Fibroblast of skin of abdomen (primary cell): ENCODE measurements around the gene LGALS4.
"Not testable (repeated sequence)": the region's sequence is repeated elsewhere in the genome, so short reads cannot be mapped to it uniquely, and the experiment has no call there.

Source experiments
- DNase-seq: peaks from one replicate; pipeline ENCODE4 v3.0.0-alpha.2; 2013

LGALS4 gene

GRCh38 chr19:38842439-38843174, 29.9 kb upstream of the LGALS4 start:
- DNase-seq: no peak

GRCh38 chr19:38841787-38842438, 29.2 kb upstream of the LGALS4 start:
- DNase-seq: no peak

- no peak for DNase-seq
Observed at GRCh38 chr19:38841180-38841766, 28.5 kb upstream of the LGALS4 start.

- DNase-seq: no peak
Observed at GRCh38 chr19:38840583-38840968, 27.8 kb upstream of the LGALS4 start.

GRCh38 chr19:38839816-38840582, 27.3 kb upstream of the LGALS4 start:
- no peak for DNase-seq

GRCh38 chr19:38838986-38839761, 26.4 kb upstream of the LGALS4 start:
- no peak for DNase-seq

GRCh38 chr19:38838208-38838985, 25.7 kb upstream of the LGALS4 start:
- DNase-seq: no peak

GRCh38 chr19:38837656-38838121, 24.9 kb upstream of the LGALS4 start:
- DNase-seq: no peak

- DNase-seq: no peak
Observed at GRCh38 chr19:38836983-38837626, 24.4 kb upstream of the LGALS4 start.

- DNase-seq: no peak
Observed at GRCh38 chr19:38836159-38836982, 23.6 kb upstream of the LGALS4 start.

GRCh38 chr19:38834590-38834989, 21.8 kb upstream of the LGALS4 start:
- no peak for DNase-seq

GRCh38 chr19:38834104-38834490, 21.4 kb upstream of the LGALS4 start:
- no peak for DNase-seq

- no peak for DNase-seq
Observed at GRCh38 chr19:38833092-38833425, 20.3 kb upstream of the LGALS4 start.

GRCh38 chr19:38831142-38831605, 18.4 kb upstream of the LGALS4 start:
- DNase-seq: peak; percentile 88

- DNase-seq: no peak
Observed at GRCh38 chr19:38830039-38830733, 17.4 kb upstream of the LGALS4 start.

GRCh38 chr19:38829203-38829602, 16.5 kb upstream of the LGALS4 start:
- peak; percentile 42 for DNase-seq

- no peak for DNase-seq
Observed at GRCh38 chr19:38826856-38827551, 14.3 kb upstream of the LGALS4 start.

GRCh38 chr19:38825936-38826335, 13.2 kb upstream of the LGALS4 start:
- DNase-seq: not testable (repeated sequence)
